HG02970 (cell line): ENCODE results near the gene DBF4B.

ENCODE experiments used
- ATAC-seq: cut with Tn5 transposase; IDR thresholded peaks from one replicate; pipeline ENCODE4 v1.9.1; 2021; ENCODE audit warnings: mild to moderate bottlenecking, moderate library complexity, moderate number of reproducible peaks; ENCODE audit not compliant: unreplicated experiment, low FRiP score

The DBF4B gene

DNA sequence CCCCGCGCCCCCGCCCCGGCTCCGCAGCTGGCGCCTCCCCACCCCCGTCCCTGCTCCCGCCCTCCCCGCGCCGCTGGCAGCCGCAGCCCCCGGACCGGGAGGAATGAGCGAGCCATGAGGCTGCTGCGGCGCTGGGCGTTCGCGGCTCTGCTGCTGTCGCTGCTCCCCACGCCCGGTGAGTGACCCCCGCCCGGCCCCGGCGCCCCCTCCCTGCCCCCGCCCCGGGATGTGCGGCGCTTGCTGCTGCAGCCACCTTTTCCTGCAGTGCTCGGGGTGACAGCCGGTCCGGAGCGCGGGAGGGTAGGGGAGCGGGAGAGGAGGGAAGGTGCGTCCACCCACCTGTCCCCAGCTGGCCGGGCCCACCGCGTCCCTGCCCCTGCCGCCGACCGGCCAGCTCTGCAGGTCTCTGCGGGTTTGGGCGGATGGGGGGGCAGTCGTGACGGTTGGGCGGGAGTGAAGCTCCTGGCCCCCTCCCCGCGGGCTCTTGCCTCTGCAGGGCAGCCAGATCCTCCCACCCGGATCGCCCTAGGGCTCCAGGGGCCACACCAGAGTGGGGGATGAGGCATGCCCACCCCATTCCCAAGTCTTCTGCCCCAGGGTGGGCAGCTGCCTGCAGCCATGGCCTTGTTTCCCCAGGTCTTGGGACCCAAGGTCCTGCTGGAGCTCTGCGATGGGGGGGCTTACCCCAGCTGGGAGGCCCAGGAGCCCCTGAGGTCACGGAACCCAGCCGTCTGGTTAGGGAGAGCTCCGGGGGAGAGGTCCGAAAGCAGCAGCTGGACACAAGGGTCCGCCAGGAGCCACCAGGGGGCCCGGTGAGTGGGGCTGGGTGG is 50.8 kb downstream of the DBF4B start:
- no peak for ATAC-seq

DNA sequence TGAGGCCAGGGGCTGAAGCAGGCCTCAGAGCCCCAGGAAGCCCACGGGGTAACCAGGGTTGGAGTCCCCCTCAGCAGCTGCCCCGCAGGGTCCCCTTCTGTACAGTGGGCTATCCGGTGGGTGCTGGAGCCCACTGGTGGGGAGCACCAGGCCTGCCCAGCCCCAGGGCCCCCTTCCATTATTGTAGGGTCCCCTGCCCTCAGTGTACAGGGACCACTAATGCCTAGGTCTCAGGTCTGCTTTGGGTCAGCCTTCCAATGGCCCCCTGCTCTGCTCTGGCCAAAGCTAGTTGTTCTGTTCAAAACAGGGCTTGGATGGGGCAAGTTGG is 51.4 kb downstream of the DBF4B start:
- no peak for ATAC-seq

DNA sequence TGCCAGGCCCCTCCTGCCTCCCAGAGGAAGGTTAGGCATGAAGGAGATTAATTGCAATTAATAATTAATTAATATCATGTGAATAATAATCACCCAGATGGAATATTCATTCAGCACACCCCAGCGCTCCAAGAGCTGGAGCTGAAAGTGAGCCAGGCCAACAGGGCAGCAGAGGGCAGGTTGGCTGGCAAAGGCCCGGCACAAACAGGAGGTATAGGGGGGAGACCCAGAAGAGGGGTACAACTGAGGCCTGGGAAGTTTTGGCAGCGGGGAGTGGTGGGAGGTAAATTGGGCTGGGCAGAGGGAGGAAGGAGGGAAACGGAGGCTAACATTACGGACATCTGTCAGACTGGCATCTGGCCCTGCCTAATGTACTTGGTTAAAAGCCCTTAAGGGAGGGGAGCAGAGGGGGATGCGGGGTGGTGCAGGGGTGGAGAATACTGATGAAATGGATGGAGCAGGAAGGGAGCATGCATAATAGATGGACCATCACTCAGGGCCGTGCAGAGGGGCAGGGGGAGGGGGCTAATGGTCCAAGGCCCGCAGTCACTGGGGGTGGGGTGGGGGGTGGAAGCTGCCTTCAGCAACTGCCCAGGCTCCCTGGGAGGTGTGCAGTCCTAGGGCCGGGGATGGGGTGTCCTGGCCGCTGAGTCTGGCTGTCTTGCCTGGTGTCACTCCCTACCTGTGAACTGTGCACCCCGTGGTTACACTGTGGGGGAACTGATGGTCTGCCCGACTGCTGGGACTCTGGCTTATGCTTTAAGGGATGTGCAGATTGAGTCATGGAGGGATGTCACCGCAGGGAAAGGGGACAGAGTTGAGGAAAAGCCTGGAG is 52.2 kb downstream of the DBF4B start:
- ATAC-seq: no peak

DNA sequence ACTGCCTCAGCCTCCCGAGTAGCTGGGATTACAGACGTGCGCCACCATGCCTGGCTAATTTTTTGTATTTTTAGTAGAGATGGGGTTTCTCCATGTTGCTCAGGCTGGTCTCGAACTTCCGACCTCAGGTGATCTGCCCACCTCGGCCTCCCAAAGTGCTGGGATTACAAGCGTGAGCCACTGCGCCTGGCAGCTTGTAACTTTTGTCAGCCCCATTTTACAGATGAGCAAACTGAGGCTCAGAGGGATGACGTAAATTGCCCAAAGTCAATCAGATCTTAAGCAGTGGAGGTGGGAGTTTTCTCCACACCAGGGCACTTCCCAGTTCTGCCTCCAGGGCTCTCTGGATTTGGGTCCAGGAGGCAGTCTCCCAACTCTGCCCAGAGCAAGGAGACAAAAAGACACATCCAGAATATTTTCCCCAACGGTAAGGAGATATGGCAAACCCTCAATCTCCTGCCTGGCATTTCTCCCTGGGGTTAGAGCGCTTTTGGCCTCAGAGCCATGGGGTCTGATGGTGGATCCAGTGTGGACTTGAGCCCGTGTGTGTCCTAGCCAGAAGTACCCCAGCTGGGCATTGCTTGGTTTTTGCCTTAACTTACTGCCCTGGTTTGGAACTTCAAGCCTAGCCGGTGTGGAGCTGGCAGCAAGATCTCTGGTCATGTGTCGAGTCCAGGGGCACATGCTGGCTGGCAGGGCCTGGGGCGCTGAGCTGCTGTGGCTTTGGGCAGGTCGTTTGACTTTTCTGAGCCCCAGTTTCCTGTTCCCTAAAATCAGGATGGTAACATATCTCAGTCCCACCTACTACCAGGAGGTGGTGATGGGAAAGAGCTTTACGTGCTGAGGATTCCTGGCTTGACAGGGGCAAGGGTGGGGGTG is 53.7 kb downstream of the DBF4B start:
- no peak for ATAC-seq

DNA sequence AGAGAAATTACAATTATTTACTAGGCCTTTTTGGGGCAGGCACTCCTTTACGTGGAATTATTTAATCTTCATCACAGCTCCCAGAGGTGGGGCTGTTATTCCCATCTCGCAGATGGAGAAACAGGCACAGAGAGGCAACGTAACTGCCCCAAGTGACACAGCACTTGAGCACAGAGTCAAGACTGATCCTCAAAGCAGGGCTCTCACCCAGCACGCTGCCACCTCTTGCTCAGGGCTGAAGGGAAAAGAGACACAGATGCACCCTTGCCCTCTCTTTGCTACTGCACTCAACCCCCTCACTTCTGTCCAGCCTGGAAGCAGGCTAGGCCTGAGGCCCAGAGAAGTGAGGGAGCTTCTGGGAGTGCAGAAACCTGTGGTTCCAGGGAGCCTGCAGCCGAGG is 54.7 kb downstream of the DBF4B start:
- ATAC-seq: no peak

DNA sequence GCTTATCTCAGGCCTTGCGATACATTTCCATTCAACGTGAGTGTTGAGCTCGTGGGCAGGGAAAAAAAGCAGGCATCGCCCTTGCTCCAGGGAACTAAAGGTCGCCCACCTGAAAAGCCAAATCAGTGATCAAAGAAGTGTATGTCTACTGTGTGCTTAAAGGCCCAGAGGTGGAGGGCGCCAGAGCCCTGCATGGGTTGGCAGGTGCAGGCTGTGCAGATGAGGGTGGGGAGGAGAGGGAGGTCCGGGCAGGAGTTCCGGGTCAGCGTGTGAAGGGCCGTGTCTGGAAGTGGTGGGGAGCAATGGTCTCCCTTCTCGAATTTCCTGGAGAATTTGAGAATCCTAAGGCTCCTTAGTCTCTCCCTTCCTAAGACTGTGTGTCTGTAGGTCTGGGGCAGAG is 57.5 kb downstream of the DBF4B start:
- no peak for ATAC-seq

DNA sequence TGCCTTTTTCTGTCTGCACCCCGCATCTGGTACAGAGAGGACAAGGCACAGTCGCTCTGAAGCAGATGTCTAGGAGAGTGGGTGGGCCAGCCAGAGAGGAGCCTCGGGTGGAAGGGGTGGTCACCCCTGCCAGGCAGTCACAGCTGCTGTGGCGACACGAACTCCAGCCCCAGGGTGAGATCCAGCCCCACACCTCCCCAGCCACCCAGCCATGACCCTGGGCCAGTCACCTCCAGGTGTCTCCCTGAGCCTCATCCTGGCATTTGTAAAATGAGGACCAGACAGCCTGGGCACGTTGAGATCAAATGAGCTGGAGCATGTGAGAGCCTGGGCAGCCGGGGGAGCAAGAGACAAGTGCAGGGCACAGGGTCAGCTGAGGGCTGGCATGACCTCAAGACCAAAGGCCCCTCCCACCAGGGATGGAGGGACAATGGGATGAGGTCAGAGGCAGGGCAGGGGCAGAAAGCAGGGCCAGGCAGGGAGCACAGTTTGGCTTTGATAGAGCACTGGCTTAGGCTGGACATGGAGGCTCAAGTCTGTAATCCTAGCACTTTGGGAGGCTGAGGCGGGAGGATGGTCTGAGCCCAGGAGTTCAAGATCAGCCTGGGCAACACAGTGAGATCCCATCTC is 58.1 kb downstream of the DBF4B start:
- no peak for ATAC-seq

DNA sequence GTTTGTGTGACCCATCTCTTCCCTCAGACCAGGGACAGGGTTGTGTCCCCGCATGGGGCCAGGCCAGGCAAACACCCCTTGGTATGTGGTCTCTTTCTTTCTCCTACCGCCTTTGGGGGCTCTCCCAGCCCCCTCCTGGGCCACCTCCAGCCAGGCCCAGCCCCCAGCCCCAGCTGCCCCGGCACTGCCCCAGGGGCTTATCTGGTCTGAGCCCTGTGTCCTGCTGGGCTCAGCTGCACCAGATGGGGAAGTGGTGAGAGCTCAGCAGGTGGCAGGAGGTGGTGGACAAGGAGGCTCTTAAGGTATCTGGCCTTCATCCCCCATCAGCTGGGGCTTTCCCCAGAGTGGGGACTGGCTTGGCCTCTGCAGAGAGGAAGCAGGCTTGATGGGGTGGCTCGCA is 59.0 kb downstream of the DBF4B start:
- ATAC-seq: no peak

DNA sequence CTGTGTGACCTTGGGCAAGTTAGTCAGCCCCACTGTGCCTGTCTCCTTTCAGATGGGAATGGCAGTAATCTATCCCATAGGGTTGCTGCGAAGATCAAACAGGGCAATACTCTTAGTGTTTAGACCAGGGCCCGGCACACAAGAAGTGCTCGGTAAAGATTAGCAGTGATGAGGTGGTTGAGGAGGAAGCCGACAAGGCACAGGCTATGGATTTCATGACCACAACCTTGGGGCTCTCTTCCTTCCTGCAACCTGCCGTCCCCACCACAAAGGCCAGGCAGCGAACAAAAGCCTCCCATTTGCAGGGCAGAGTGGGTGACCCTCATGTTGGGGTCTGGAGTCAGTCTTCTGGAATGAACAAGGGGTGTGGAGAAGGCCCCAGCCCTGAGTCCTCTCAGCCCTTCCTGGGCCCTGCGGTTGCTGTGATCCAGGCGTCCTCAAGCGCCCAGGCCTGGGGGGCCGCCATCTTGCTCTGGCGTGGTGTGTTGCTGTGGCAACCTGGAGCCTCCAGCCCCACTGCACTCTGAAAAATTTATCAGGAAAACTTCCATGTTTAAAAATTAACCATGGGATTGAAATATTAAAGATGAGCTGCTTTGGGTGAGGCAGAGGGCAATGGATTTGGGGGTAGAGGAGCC is 60.2 kb downstream of the DBF4B start:
- no peak for ATAC-seq

DNA sequence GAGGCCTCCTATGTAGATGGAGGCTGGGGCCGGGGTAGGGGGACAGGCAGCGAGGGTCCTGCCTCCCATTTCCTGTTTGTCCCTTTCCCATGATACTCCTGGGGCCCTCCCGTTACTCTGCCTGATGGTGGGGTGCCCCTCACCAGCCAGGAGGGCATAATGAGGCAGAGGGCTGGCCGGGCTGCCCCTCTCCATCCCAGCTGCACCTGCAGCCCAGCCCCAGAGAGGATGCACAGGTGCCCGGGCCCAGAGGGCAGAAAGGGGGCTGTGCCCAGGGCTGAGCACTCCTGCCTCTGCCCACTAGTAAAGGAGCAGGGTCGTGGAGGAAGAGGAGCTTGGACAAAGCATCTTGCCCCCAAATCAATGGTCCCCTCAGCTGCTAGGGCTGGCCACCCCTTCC is 60.8 kb downstream of the DBF4B start:
- no peak for ATAC-seq

DNA sequence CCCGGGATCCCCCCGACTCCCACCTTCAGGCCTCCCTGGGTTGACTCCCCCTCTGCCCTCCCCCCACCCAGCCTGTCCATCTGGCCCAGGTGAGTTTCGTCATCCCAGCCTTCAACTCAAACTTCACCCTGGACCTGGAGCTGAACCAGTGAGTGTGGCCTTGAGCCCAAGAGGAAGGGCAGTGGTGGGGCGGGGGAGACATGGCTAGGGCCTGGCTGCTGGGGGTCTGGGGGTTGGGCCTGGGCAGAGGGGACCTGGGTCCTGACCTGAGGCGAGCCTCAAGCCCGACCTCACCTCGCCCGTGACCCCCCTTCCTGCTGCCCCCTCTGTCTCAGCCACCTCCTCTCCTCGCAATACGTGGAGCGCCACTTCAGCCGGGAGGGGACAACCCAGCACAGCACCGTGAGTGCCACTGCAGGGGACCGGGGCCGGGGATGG is 61.2 kb downstream of the DBF4B start:
- ATAC-seq: no peak

DNA sequence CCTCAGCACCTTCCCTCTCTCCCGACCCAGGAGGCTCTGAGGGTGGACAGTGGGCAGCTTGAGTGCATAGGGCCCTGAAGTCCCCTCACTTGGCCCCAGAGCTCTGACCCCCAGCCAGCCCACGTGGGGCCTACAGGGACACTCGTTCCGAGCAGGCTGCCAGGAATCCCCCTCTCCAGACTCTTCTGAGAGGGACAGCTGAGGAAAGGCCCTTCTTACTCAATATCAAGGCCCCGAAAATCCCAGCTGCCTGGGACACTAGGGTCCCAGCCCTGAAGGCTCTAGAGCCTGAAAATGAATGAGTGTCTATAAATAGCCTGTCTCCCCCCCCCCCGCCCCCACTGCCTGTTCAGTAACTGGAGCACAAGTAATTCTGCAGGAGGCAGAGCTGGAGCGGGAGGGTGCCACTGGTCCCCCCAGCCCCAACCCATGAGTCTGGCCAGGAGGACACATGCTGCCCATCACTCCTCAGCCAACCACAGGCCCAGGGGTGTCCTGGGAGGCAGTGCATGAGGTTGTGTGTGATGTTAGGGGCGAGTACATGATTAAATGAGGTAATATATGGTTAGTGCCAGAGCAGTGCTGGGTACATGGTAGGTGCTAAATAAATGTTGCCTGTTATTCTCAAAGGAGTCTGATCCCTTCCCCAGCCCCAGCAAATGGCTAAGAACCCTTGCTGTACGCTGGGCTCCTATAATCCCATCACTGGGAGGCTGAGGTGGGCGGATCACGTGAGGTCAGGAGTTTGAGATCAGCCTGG is 61.9 kb downstream of the DBF4B start:
- no peak for ATAC-seq

DNA sequence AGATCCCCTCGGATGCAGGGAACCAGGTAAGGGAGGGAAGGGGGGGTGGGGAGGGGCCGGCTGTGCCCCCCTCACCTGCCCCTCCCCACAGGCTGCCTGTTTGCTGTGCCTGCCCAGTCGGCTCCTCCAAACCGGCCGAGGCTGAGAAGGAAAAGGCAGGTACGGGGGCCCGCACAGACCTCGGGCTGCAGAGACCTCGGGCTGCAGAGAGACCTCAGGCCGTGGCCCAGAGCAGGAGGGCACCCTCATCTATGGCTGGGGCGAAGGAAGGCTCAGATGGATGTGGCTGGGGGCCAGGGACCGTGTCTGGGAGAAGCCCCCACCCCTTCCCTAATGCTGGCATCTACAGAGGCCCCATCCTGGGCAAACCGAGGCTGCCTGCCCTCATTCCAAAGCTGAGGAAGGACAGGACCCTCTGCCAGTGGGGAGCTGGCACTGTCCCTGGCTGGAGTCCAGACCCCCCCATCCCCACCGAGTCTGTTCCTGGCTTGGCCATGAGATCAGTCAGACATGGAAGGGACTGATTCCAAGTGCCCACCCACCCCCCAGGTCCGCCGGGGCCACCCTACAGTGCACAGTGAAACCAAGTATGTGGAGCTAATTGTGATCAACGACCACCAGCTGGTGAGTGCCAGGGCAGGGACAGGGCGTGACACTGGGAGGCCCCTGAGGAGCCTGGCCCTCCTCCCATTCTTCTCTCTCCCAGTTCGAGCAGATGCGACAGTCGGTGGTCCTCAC is 64.0 kb downstream of the DBF4B start:
- ATAC-seq: no peak

DNA sequence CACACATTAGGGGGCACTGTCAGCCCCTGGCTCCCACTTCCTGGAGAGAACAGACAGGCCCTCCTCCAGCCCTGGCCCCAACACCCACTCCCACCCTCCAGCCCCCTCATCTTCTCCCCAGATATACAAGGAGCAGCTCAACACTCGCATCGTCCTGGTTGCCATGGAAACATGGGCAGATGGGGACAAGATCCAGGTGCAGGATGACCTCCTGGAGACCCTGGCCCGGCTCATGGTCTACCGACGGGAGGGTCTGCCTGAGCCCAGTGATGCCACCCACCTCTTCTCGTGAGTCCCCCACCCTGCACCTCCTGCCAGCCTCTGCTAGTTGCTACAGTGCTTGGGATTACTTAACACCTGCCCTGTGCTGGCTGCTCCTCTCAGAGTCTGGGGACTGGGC is 64.7 kb downstream of the DBF4B start:
- no peak for ATAC-seq

DNA sequence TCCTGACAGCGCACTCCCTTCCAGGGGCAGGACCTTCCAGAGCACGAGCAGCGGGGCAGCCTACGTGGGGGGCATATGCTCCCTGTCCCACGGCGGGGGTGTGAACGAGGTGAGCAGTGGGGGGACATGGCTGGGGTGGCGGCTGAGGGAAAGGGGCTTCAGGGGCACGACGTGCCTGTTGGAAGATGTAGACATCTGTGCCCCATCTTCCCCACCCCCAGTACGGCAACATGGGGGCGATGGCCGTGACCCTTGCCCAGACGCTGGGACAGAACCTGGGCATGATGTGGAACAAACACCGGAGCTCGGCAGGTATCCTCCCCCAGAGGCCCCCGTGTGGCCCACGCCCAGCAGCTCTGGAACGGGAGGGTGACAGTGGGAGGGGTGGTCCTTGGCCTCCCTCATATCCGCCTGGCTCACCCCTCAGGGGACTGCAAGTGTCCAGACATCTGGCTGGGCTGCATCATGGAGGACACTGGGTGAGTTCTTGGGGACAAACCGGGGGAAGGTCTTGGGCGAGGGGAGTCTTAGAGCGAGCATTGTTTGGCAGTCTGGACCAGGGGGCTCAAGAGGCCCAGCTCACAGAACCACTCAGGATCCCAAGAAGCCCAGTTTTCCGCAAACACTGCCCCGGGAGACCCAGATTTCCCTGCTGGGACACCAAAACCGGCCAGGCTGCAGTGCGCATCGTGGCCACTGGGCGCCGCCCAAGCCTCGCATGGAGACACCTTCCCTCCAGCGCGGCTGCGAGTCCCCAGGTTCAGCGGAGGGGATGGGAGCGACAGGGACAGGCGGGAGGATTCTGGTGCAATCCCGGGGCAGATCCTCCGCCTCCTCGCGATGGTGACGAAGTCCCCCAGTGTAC is 66.0 kb downstream of the DBF4B start:
- ATAC-seq: no peak

DNA sequence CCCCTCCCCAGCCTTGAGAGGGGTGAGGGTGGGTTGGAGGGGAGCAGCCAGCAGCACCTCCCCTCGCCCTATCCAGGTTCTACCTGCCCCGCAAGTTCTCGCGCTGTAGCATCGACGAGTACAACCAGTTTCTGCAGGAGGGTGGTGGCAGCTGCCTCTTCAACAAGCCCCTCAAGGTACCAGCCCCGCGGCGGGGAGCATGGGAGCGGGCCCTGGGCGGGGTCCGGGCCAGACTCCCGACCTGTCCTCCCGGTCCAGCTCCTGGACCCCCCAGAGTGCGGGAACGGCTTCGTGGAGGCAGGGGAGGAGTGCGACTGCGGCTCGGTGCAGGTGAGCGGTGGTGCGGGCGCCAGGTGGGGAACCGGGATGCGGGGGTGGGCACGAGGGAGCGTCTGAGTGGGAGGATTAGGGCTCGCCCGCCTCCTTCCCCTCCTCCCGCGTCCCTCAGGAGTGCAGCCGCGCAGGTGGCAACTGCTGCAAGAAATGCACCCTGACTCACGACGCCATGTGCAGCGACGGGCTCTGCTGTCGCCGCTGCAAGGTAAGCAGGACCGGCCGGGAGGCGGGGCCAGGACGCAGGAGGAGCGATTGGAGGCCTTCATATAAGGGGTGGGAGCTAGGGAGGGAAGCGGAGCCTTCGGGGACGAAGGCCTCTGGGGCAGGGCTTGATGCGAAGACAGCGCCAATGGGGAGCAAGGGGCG is 66.8 kb downstream of the DBF4B start:
- peak; percentile 68 for ATAC-seq
